Naive thymus-derived CD8-positive, alpha-beta T cell (primary cell): ENCODE measurements around the gene CAMTA1. TPM values are rescaled to one million over a fixed set of nuclear protein-coding genes. Genes with fewer than 3 reads are reported as not detected.

Source experiments
- ATAC-seq, 2 donors: fragments of 150-1000 bp; cut with Tn5 transposase in 1 of 2; sonication (Bioruptor Pico), chemical (Tn5 transposase) in 1 of 2; 1 replicate in 1 of 2; 2 replicates in 1 of 2; pipeline ENCODE4 v1.10.0; 2021; ENCODE audit warnings: mild to moderate bottlenecking in 2 of 2, moderate library complexity in 2 of 2
- POLR2A ChIA-PET: fragments of 350-600 bp; sonication (Branson Sonifier 250); formaldehyde crosslinking; loops from one replicate; lab custom pipeline; 2021; ENCODE audit warnings: antibody characterized with exemption; lab: Charles Lee
- DNase-seq, 10 donors: peaks; one replicate each; pipeline versions ENCODE4 v3.0.0 to v3.0.0-alpha.2; 2020 to 2022
- H3K27ac Mint-ChIP-seq, 10 donors: one replicate each; pipeline ENCODE4 v1.8.0; 2020 to 2022; ENCODE audit warnings: mild to moderate bottlenecking in 10 of 10, mixed read lengths in 10 of 10, moderate library complexity in 4 of 10, inconsistent platforms in 1 of 10
- H3K27me3 Mint-ChIP-seq, 5 donors: one replicate each; pipeline ENCODE4 v1.8.0; 2021 to 2022; ENCODE audit warnings: mixed read lengths in 5 of 5
- H3K36me3 Mint-ChIP-seq, 3 donors: one replicate each; pipeline ENCODE4 v1.8.0; 2020 to 2022; ENCODE audit warnings: mixed read lengths in 3 of 3, mild to moderate bottlenecking in 2 of 3, inconsistent platforms in 1 of 3
- H3K4me1 Mint-ChIP-seq, 4 donors: one replicate each; pipeline ENCODE4 v1.8.0; 2021 to 2022; ENCODE audit warnings: mixed read lengths in 4 of 4
- H3K4me3 Mint-ChIP-seq, 10 donors: one replicate each; pipeline ENCODE4 v1.8.0; 2020 to 2022; ENCODE audit warnings: mild to moderate bottlenecking in 10 of 10, mixed read lengths in 10 of 10, moderate library complexity in 6 of 10, inconsistent platforms in 1 of 10
- H3K9me3 Mint-ChIP-seq, 9 donors: one replicate each; pipeline ENCODE4 v1.8.0; 2020 to 2022; ENCODE audit warnings: mixed read lengths in 9 of 9, mild to moderate bottlenecking in 3 of 9, inconsistent platforms in 1 of 9, moderate library complexity in 1 of 9
- polyA plus RNA-seq, 3 donors: library from polyadenylated mRNA; unstranded; fragments of 300-500 nt; fragmentation: Illumina TruSeq; gene quantifications; one replicate each; pipeline ENCODE4 v1.2.3, GENCODE V29; 2021
- total RNA-seq, 8 experiments: library from RNA in 2 of 8; stranded (reverse) in 2 of 8; gene quantifications; one replicate each; pipeline ENCODE4 v1.2.3 and lab custom pipeline; 2021 to 2026

Gene CAMTA1
- total and polyA plus RNA-seq, 5 experiments from 2014 or later = 32.6 to 78.3 (median 47.3) TPM

GRCh38 chr1:6922096-6922931 lies 137.1 kb downstream of the CAMTA1 start:
- no peak overlapping the region for H3K27ac Mint-ChIP-seq
- H3K4me1 Mint-ChIP-seq = peaks cover 0 to 2% (median 0%) of the 10 kb centered on the region in 4 donors
- no peak for ATAC-seq
- H3K27me3 Mint-ChIP-seq = peaks cover 6 to 21% (median 17%) of the 10 kb centered on the region in 5 donors
- no peak for DNase-seq
- H3K9me3 Mint-ChIP-seq = peaks cover 0 to 12% (median 3%) of the 10 kb centered on the region in 9 donors
- peaks cover 0 to 8% (median 4%) of the 10 kb centered on the region in 3 donors for H3K36me3 Mint-ChIP-seq
- H3K4me3 Mint-ChIP-seq = no peak overlapping the region
- POLR2A ChIA-PET = no interaction called here

DNA sequence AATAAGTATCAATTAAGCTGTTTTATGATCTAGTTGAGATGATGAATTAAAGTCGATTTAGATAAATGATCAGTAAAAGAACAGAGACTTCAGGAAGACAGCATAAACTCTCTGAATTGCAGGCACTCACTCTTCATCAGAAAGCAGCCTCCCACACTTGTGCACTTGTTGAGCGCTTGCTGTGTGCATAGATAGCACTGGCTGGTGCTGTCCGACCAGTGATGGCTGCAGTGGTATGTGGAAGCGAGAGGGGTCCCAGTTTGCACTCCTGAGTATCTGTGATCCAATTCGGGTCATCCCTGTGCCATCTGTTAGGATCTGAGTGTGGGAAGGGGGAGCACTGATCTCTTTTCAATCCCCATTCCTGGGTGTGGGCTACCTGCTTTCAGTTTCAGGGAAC lies 137.8 kb downstream of the CAMTA1 start:
- no peak overlapping the region for H3K27ac Mint-ChIP-seq
- no peaks in the 10 kb centered on the region for H3K4me1 Mint-ChIP-seq
- ATAC-seq = no peak
- H3K9me3 Mint-ChIP-seq = peaks cover 0 to 12% (median 3%) of the 10 kb centered on the region in 9 donors
- POLR2A ChIA-PET = no interaction called here
- H3K36me3 Mint-ChIP-seq = peaks cover 0 to 8% (median 4%) of the 10 kb centered on the region in 3 donors
- H3K4me3 Mint-ChIP-seq = no peak overlapping the region
- no peak for DNase-seq
- peaks cover 4 to 17% (median 15%) of the 10 kb centered on the region in 5 donors for H3K27me3 Mint-ChIP-seq

DNA sequence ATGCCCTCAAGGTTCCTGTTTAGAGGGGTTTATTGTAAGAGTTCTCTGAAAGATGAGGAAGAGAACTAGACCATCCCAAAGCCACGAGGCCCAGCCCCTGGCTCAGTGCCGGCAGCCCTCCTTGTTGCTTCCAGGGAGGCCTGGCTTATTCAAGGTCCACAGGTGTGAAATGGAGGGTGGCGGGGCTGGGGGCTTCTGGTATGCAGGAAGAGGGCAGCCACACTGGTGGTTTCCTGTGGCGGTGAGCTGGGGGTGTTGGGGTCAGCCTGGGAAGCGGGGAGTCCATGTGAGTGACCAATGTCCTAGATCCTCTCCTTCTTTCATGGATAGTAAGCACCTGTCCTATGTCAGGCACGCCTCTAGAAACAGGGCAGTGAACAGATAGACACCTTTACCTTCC lies 138.2 kb downstream of the CAMTA1 start:
- DNase-seq = no peak
- Mint-ChIP-seq H3K9me3 (peaks cover 0 to 12% (median 3%) of the 10 kb centered on the region in 9 donors), H3K36me3 (peaks cover 0 to 8% (median 4%) of the 10 kb centered on the region in 3 donors), H3K27me3 (peaks cover 5 to 19% (median 15%) of the 10 kb centered on the region in 5 donors), H3K4me3 (no peak overlapping the region), H3K27ac (no peak overlapping the region), H3K4me1 (no peaks in the 10 kb centered on the region)
- POLR2A ChIA-PET = no interaction called here
- ATAC-seq = no peak

DNA sequence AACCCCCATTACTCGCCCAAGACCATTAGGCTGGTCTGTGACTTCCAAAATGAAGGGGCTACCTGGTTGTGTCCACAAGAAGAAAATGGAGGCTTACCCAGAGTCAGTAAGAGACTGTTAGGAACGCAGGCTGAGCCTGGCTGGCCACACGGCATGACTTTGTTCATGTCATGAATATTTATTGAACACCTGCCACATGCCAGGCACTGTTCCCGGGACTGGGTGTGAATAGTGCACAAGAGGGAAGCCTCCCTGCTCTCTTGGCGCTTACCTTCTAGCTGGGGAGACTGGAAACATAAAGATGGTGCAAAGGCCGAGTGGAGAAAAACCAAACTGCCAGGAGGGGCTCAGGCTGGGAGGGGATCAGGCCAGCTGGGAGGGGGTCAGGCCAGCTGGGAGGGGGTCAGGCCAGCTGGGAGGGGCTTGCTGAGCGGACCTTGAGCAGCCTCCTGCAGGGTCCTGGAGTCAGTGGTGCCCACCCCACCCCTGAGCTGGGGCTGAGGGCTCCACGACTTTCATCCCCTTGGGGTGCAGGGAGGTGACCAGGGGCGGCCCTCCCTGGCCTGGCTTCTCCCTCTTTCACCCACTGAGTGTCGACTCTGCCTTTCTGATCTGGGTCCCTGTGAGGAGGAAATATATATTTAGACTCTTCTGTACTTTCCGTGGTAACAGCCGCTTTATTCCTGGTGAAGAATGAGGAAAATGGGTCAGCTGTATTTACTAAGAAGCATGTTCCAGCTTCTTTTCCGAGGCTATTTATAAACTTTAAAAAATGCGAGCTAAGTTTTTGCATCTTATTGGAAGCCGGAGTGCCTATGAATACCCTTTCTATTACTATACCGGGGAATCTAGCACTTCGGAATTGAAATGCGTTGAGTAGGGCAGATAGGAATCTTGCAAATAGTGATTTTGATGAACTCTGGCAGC lies 139.0 kb downstream of the CAMTA1 start:
- peaks cover 0 to 8% (median 4%) of the 10 kb centered on the region in 3 donors for H3K36me3 Mint-ChIP-seq
- no peak for ATAC-seq
- peaks cover 0 to 12% (median 3%) of the 10 kb centered on the region in 9 donors for H3K9me3 Mint-ChIP-seq
- no peak overlapping the region for H3K4me3 Mint-ChIP-seq
- no peak for DNase-seq
- no peak overlapping the region for H3K27ac Mint-ChIP-seq
- H3K4me1 Mint-ChIP-seq = peaks cover 0 to 3% (median 0%) of the 10 kb centered on the region in 4 donors
- peaks cover 5 to 24% (median 13%) of the 10 kb centered on the region in 5 donors for H3K27me3 Mint-ChIP-seq
- POLR2A ChIA-PET = no interaction called here

DNA sequence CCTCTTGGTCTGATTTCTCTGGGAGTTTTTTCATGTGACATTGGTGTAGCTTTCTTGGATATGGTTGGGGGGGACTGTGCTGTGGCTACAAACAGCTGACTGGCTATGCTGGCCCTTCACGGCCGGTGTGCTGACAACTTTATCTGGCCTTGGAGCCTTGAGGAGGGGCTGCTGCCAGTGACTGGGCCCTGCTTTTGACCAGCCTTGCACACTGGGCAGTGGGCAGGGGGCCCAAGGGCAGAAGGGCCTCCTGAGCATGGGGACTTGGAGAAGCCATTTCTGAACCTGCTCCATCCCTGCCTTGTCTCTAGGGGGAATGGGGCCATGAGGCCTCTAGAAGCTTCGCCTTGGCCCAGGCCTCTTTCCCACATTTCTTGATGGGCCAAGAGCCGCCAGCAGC lies 139.6 kb downstream of the CAMTA1 start:
- ATAC-seq = no peak
- peak in 1 of 10 donors; percentile 41 for DNase-seq
- peaks cover 0 to 12% (median 3%) of the 10 kb centered on the region in 9 donors for H3K9me3 Mint-ChIP-seq
- H3K4me3 Mint-ChIP-seq = no peak overlapping the region
- POLR2A ChIA-PET = no interaction called here
- peaks cover 0 to 8% (median 4%) of the 10 kb centered on the region in 3 donors for H3K36me3 Mint-ChIP-seq
- H3K27me3 Mint-ChIP-seq = peaks cover 5 to 27% (median 14%) of the 10 kb centered on the region in 5 donors
- H3K4me1 Mint-ChIP-seq = peaks cover 0 to 3% (median 0%) of the 10 kb centered on the region in 4 donors
- H3K27ac Mint-ChIP-seq = no peak overlapping the region

DNA sequence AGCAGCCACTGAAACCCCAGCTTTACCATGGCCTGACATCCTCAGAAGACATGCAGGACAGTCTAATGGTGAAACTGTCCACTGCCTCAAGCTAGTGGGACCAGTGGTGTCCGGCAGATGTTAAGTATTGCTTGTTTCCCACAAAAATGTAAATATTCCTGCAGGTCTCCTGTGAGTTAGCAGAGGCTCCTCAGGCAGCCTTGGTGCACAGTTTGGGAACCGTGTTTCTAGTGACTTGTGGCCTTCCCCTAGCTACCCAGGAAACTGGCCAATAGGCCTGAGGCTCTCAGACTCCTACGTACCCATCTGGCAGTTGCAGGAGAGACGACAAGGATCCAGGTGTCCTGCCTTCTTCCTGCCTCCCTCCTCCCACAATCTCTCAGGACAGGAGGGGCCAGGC lies 142.4 kb downstream of the CAMTA1 start:
- H3K9me3 Mint-ChIP-seq = no peaks in the 10 kb centered on the region
- POLR2A ChIA-PET = no interaction called here
- H3K27ac Mint-ChIP-seq = no peak overlapping the region
- no peak overlapping the region for H3K4me3 Mint-ChIP-seq
- peaks cover 0 to 3% (median under 1%) of the 10 kb centered on the region in 4 donors for H3K4me1 Mint-ChIP-seq
- no peak for ATAC-seq
- H3K36me3 Mint-ChIP-seq = no peaks in the 10 kb centered on the region
- H3K27me3 Mint-ChIP-seq = peaks cover 7 to 34% (median 15%) of the 10 kb centered on the region in 5 donors
- DNase-seq = no peak

- no peak overlapping the region for H3K4me3 Mint-ChIP-seq
- no peaks in the 10 kb centered on the region for H3K9me3 Mint-ChIP-seq
- POLR2A ChIA-PET = no interaction called here
- H3K4me1 Mint-ChIP-seq = peaks cover 0 to 3% (median under 1%) of the 10 kb centered on the region in 4 donors
- no peak for ATAC-seq
- DNase-seq = no peak
- H3K27ac Mint-ChIP-seq = peak overlapping the region in 1 of 10 donors; percentile 25
- peaks cover 9 to 34% (median 15%) of the 10 kb centered on the region in 5 donors for H3K27me3 Mint-ChIP-seq
- H3K36me3 Mint-ChIP-seq = no peaks in the 10 kb centered on the region
Observed at GRCh38 chr1:6928106-6928885, 143.0 kb downstream of the CAMTA1 start.

DNA sequence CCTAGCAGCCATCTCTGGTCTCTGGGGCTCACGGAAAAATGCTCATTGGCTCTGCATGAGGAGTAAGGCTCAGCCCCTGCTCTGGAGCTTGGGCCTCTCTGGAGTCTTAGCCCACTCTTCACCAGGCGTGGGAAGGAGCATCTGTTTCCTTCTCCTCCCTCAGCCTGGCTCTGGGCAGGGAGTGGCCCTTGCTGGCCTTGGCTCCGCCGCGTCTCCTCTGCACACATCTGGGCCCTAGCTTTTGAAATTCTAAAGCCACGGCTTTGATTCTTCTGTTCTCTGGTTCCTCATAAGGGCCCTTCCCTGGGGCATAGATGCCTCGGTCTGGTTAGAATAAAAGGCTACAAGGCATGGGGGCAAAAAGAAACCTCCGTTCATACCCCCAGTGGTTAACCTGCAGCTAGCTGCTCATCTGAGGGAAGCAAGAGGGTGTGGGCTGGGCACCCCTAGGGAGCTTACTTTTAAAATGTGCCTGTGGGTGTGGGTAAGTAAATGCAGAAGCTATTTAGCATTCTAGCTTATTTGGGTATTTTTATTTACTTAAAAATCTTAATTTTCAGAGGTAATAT lies 145.6 kb downstream of the CAMTA1 start:
- Mint-ChIP-seq H3K36me3 (no peaks in the 10 kb centered on the region), H3K27ac (no peak overlapping the region), H3K4me3 (no peak overlapping the region), H3K27me3 (peaks cover 13 to 35% (median 18%) of the 10 kb centered on the region in 5 donors), H3K4me1 (peaks cover 0 to 3% (median under 1%) of the 10 kb centered on the region in 4 donors), H3K9me3 (no peaks in the 10 kb centered on the region)
- ATAC-seq (no peak), DNase-seq (no peak)
- POLR2A ChIA-PET = no interaction called here

DNA sequence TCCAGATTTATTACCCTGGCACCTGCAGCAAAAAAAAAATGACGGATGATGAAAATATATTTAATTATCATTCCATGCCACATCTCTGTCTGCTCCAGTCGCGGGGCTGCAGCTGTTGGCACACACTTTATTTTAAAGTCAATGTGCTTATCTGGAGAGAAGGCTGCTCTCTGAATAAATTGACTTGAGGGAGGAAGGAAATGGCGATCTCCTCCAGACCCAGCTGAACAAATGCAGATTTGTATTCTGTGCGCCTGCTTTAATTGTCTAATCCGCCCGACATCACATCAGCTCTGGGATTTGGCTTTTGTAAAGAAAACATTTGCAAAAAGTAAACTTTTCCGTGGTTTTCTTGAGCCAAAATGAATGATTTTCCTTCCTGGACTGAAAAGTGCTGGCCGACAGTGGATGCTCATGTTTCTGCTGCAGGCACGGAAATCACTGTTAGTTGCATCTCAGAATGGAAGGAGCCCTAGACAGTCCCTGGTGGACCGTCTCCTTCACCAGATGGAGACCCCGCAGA lies 150.2 kb downstream of the CAMTA1 start:
- ATAC-seq = no peak

DNA sequence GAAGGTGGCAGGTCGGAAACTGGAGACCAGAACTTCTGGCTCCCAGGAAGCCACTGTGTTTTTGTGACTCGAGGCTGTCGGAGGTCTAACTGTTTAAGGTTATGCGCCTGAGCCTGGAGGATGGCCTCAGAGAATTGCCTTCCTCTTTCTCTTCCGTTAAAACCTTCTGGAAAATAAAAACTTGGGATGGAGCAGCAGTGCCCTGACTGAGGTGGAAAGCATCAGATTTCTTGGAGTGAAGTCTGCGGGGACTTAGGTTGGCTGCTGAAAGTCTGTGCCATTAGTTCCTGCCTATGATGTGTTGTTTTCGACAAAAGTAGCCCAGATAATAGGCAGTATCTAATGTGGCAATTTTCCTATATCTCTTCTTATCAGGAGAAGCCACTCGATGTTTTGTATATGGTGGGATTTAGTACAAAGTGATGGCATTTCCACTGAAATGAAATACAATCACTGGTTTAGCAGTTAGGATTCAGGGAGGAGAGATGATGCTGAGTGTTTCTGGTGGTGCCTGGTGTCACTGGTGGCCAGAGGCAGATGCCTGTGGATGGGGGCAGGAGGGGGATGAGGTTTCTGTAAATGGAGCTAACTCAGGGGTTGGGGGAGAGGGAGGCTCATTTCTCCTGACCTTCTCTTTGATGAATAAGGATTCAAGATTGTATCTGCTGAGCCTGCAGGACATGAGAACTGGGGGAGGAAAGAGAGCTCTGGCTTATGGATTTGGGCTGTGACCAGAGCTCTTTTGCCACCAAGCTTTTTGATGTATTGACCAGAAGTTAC lies 150.8 kb downstream of the CAMTA1 start:
- H3K4me1 Mint-ChIP-seq = no peaks in the 10 kb centered on the region
- no peak overlapping the region for H3K27ac Mint-ChIP-seq
- POLR2A ChIA-PET = no interaction called here
- peak in 1 of 10 donors; percentile 8 for DNase-seq
- no peaks in the 10 kb centered on the region for H3K36me3 Mint-ChIP-seq
- peaks cover 6 to 34% (median 14%) of the 10 kb centered on the region in 5 donors for H3K27me3 Mint-ChIP-seq
- no peak overlapping the region for H3K4me3 Mint-ChIP-seq
- no peaks in the 10 kb centered on the region for H3K9me3 Mint-ChIP-seq
- no peak for ATAC-seq

More for the DNA sequence above, 150.2 kb downstream of the CAMTA1 start:
- Mint-ChIP-seq H3K4me1 (no peaks in the 10 kb centered on the region), H3K9me3 (no peaks in the 10 kb centered on the region), H3K4me3 (no peak overlapping the region), H3K27ac (no peak overlapping the region), H3K27me3 (peaks cover 6 to 32% (median 14%) of the 10 kb centered on the region in 5 donors), H3K36me3 (no peaks in the 10 kb centered on the region)
- DNase-seq = no peak
- POLR2A ChIA-PET = no interaction called here

GRCh38 chr1:6937048-6937447 lies 151.8 kb downstream of the CAMTA1 start:
- POLR2A ChIA-PET = no interaction called here
- Mint-ChIP-seq H3K9me3 (no peaks in the 10 kb centered on the region), H3K4me1 (no peaks in the 10 kb centered on the region), H3K36me3 (no peaks in the 10 kb centered on the region), H3K27ac (no peak overlapping the region), H3K27me3 (peaks cover 6 to 34% (median 14%) of the 10 kb centered on the region in 5 donors), H3K4me3 (no peak overlapping the region)
- ATAC-seq (no peak), DNase-seq (peak in 1 of 10 donors; percentile 21)
